ENCODE data around the gene GGPS1.

- TF ChIP-seq CTCF (IDR thresholded peaks at IDR 0.05; ENCODE audit: borderline replicate concordance, extremely low read depth, low read length, poor library complexity, severe bottlenecking) = no peak
- no peak for TF ChIP-seq EZH2 (IDR thresholded peaks at IDR 0.05; ENCODE audit: borderline replicate concordance, low read depth, low read length, severe bottlenecking)
Measured at GRCh38 chr1:235336903-235337302, 8.5 kb downstream of the GGPS1 start.
